Peyer's patch (tissue), 4 donors: ENCODE results near the gene PPP3R2. TPM values are rescaled to one million over a fixed set of nuclear protein-coding genes. Genes with fewer than 3 reads are reported as not detected.

ENCODE experiments used
- DNase-seq, 3 donors: peaks; one replicate each; pipeline ENCODE4 v3.0.0-alpha.2; 2017 to 2019
- H3K27ac ChIP-seq, 4 donors: fragments of 200-600 bp; sonication (generic); one replicate each; pipeline ENCODE4 v1.5.1; 2016 to 2019
- H3K27me3 ChIP-seq, 2 donors: fragments of 200-600 bp; sonication (generic); one replicate each; pipeline ENCODE4 v1.5.1; 2019
- H3K36me3 ChIP-seq, 3 donors: fragments of 200-600 bp; sonication (generic); one replicate each; pipeline ENCODE4 v1.5.1; 2016 to 2019
- H3K4me1 ChIP-seq, 4 donors: fragments of 200-600 bp; sonication (generic); one replicate each; pipeline ENCODE4 v1.5.1; 2016 to 2019
- H3K4me3 ChIP-seq, 4 donors: fragments of 200-600 bp; sonication (generic); 1 replicate in 3 of 4; 2 replicates in 1 of 4; pipeline ENCODE4 v1.5.1; 2016 to 2019; ENCODE audit warnings: mild to moderate bottlenecking in 1 of 4
- H3K9me3 ChIP-seq, 4 donors: fragments of 200-600 bp; sonication (generic); one replicate each; pipeline ENCODE4 v1.5.1; 2016 to 2019; ENCODE audit warnings: mild to moderate bottlenecking in 1 of 4
- CTCF ChIP-seq, 6 experiments: fragments of 450-650 bp in 4 of 6; fragments of 200-600 bp in 2 of 6; sonication (generic) in 1 of 6; IDR thresholded peaks; one replicate each; pipeline ENCODE4 v1.5.1; 2017 to 2019; ENCODE audit warnings: antibody characterized with exemption in 6 of 6, mild to moderate bottlenecking in 3 of 6, moderate library complexity in 1 of 6
- POLR2A ChIP-seq, 2 donors: fragments of 450-650 bp; IDR thresholded peaks; one replicate each; pipeline ENCODE4 v1.5.1; 2017; ENCODE audit warnings: antibody characterized with exemption in 2 of 2, mild to moderate bottlenecking in 2 of 2, moderate library complexity in 2 of 2
- total RNA-seq, 4 donors: library from RNA; depleted of rRNA; stranded (reverse); fragments of >200 nt; gene quantifications; one replicate each; pipeline ENCODE4 v1.1.0, GENCODE V29; 2016

PPP3R2 gene
- total RNA-seq, 4 donors from 2014 or later, result not detected

GRCh38 chr9:101587332-101588043, 7.3 kb downstream of the PPP3R2 start:
- DNase-seq, result no peak
- H3K9me3 ChIP-seq, result no peaks in the 10 kb centered on the region

GRCh38 chr9:101586651-101587050, 8.1 kb downstream of the PPP3R2 start:
- no peak overlapping the region for H3K27ac ChIP-seq
- no peaks in the 10 kb centered on the region for H3K9me3 ChIP-seq
- DNase-seq, result no peak
- no peak overlapping the region for H3K4me3 ChIP-seq
- no peaks in the 10 kb centered on the region for H3K36me3 ChIP-seq
- no peaks in the 10 kb centered on the region for H3K4me1 ChIP-seq
- no peaks in the 10 kb centered on the region for H3K27me3 ChIP-seq
- TF ChIP-seq CTCF (IDR thresholded peaks at IDR 0.05), result no peak
- no peak for TF ChIP-seq POLR2A (IDR thresholded peaks at IDR 0.05)

More at GRCh38 chr9:101587332-101588043, 7.3 kb downstream of the PPP3R2 start:
- Histone ChIP-seq H3K27me3 (no peaks in the 10 kb centered on the region), H3K36me3 (no peaks in the 10 kb centered on the region), H3K4me3 (no peak overlapping the region), H3K4me1 (no peaks in the 10 kb centered on the region), H3K27ac (no peak overlapping the region)
- no peak for TF ChIP-seq CTCF (IDR thresholded peaks at IDR 0.05)

GRCh38 chr9:101585740-101586139, 9.0 kb downstream of the PPP3R2 start:
- Histone ChIP-seq H3K27ac (no peak overlapping the region), H3K36me3 (no peaks in the 10 kb centered on the region), H3K4me1 (no peaks in the 10 kb centered on the region), H3K9me3 (no peaks in the 10 kb centered on the region), H3K27me3 (no peaks in the 10 kb centered on the region), H3K4me3 (no peak overlapping the region)
- TF ChIP-seq POLR2A (IDR thresholded peaks at IDR 0.05) (no peak), CTCF (IDR thresholded peaks at IDR 0.05) (no peak)
- DNase-seq, result no peak

GRCh38 chr9:101582553-101582952, 12.2 kb downstream of the PPP3R2 start:
- Histone ChIP-seq H3K27me3 (no peaks in the 10 kb centered on the region), H3K36me3 (no peaks in the 10 kb centered on the region), H3K4me1 (no peaks in the 10 kb centered on the region), H3K9me3 (no peaks in the 10 kb centered on the region), H3K4me3 (no peak overlapping the region), H3K27ac (no peak overlapping the region)
- TF ChIP-seq POLR2A (IDR thresholded peaks at IDR 0.05) (no peak), CTCF (IDR thresholded peaks at IDR 0.05) (no peak)
- no peak for DNase-seq

GRCh38 chr9:101579711-101580545, 14.8 kb downstream of the PPP3R2 start:
- H3K9me3 ChIP-seq, result no peaks in the 10 kb centered on the region
- H3K36me3 ChIP-seq, result no peaks in the 10 kb centered on the region
- DNase-seq, result no peak
- TF ChIP-seq CTCF (IDR thresholded peaks at IDR 0.05), result no peak
- TF ChIP-seq POLR2A (IDR thresholded peaks at IDR 0.05), result no peak
- no peaks in the 10 kb centered on the region for H3K4me1 ChIP-seq
- no peaks in the 10 kb centered on the region for H3K27me3 ChIP-seq
- H3K27ac ChIP-seq, result no peak overlapping the region
- H3K4me3 ChIP-seq, result no peak overlapping the region
